OCI-LY7 (cell line): ENCODE data around the gene ZNF837. TPM values are rescaled to one million over a fixed set of nuclear protein-coding genes. Genes with fewer than 3 reads are reported as not detected.
"Not testable (repeated sequence)": the region's sequence is repeated elsewhere in the genome, so short reads cannot be mapped to it uniquely, and the experiment has no call there.

Experiments
- BruUV-seq: library from RNA; stranded (reverse); fragments of 400-500 nt; replicated peaks from 2 replicates; lab custom pipeline; 2021; lab: Mats Ljungman, UMichigan
- CTCF ChIA-PET: fragments of 300-600 bp; sonication (Branson Sonifier 250); formaldehyde crosslinking; loops from one replicate; lab custom pipeline; 2022; ENCODE audit warnings: antibody characterized with exemption; ENCODE audit not compliant: unreplicated experiment; lab: Charles Lee
- POLR2A ChIA-PET: fragments of 300-600 bp; sonication (Branson Sonifier 250); formaldehyde crosslinking; loops from one replicate; lab custom pipeline; 2022; ENCODE audit warnings: antibody characterized with exemption; lab: Charles Lee
- DNase-seq: peaks from one replicate; pipeline ENCODE4 v3.0.0-alpha.2; 2015; ENCODE audit warnings: low spot score
- H2AFZ ChIP-seq: fragments of 200-600 bp; sonication (generic), shearing (Covaris generic); 2 replicates; pipeline ENCODE4 v1.6.1; 2014; ENCODE audit warnings: mild to moderate bottlenecking, antibody characterized with exemption, low read length, moderate library complexity
- H3K27ac ChIP-seq: fragments of 200-600 bp; sonication (generic); 2 replicates; pipeline ENCODE4 v1.5.1; 2014; ENCODE audit warnings: mixed run types, low read depth, mild to moderate bottlenecking, moderate library complexity, low read length, inconsistent platforms; ENCODE audit not compliant: poor library complexity, severe bottlenecking
- H3K36me3 ChIP-seq: fragments of 200-600 bp; sonication (generic); 2 replicates; pipeline ENCODE4 v1.6.1; 2014; ENCODE audit warnings: mild to moderate bottlenecking, antibody characterized with exemption, low read length, moderate library complexity, mixed read lengths; ENCODE audit not compliant: insufficient read depth
- H3K4me1 ChIP-seq: fragments of 200-600 bp; sonication (generic); 2 replicates; pipeline ENCODE4 v1.5.1; 2014; ENCODE audit warnings: mild to moderate bottlenecking, low read length; ENCODE audit not compliant: insufficient read depth, poor library complexity, severe bottlenecking
- H3K4me2 ChIP-seq: fragments of 200-600 bp; sonication (generic); 2 replicates; pipeline ENCODE4 v1.6.1; 2014; ENCODE audit warnings: mild to moderate bottlenecking, low read length
- H3K4me3 ChIP-seq: fragments of 200-600 bp; sonication (generic); 2 replicates; pipeline ENCODE4 v1.5.1; 2014; ENCODE audit warnings: mild to moderate bottlenecking, low read depth, low read length; ENCODE audit not compliant: poor library complexity, severe bottlenecking
- H3K79me2 ChIP-seq: fragments of 200-600 bp; sonication (generic); 2 replicates; pipeline ENCODE4 v1.6.1; 2016; ENCODE audit warnings: low read depth, mild to moderate bottlenecking, low read length, moderate library complexity, mixed read lengths; ENCODE audit not compliant: insufficient read depth
- H3K9me2 ChIP-seq: fragments of 200-600 bp; sonication (generic); 2 replicates; pipeline ENCODE4 v1.6.1; 2016; ENCODE audit warnings: mild to moderate bottlenecking, low read length, mixed read lengths; ENCODE audit not compliant: insufficient read depth
- H3K9me3 ChIP-seq: fragments of 200-600 bp; sonication (generic); 2 replicates; pipeline ENCODE4 v1.6.1; 2014; ENCODE audit warnings: mild to moderate bottlenecking, mixed run types, low read length, mixed read lengths
- H4K20me1 ChIP-seq: fragments of 200-600 bp; sonication (generic); 2 replicates; pipeline ENCODE4 v1.6.1; 2014; ENCODE audit warnings: mild to moderate bottlenecking, antibody characterized with exemption, low read length, moderate library complexity, mixed read lengths; ENCODE audit not compliant: insufficient read depth
- EZH2phosphoT487 ChIP-seq: fragments of 200-600 bp; sonication (generic); IDR thresholded peaks from 2 replicates; pipeline ENCODE4 v1.6.1; 2018; ENCODE audit warnings: low read depth, borderline replicate concordance, mild to moderate bottlenecking, mixed run types, antibody characterized with exemption, low read length, moderate library complexity, mixed read lengths
- intact Hi-C: fragments of 100-400 bp; cut with micrococcal nuclease; formaldehyde crosslinking; loops from one replicate; pipeline ENCODE4 v1.10.0; 2022; ENCODE audit not compliant: unreplicated experiment
- total RNA-seq, 2 experiments: library from RNA; depleted of rRNA in 1 of 2; stranded (reverse); fragments of >200 nt in 1 of 2; shearing (Covaris generic) in 1 of 2; gene quantifications; 2 replicates each; pipeline ENCODE4 v1.2.3, GENCODE V29; 2014 to 2022
- TF ChIP-seq, protein P1 (sequence below): fragments of 200-600 bp; sonication (generic); conservative IDR thresholded peaks from 2 replicates; pipeline ENCODE4 v1.5.1; 2014; ENCODE audit warnings: mild to moderate bottlenecking, antibody characterized with exemption, low read length, moderate library complexity, mixed read lengths

Gene ZNF837
- total RNA-seq, 2 experiments from 2014 or later, result 3.0 to 5.8 TPM

DNA sequence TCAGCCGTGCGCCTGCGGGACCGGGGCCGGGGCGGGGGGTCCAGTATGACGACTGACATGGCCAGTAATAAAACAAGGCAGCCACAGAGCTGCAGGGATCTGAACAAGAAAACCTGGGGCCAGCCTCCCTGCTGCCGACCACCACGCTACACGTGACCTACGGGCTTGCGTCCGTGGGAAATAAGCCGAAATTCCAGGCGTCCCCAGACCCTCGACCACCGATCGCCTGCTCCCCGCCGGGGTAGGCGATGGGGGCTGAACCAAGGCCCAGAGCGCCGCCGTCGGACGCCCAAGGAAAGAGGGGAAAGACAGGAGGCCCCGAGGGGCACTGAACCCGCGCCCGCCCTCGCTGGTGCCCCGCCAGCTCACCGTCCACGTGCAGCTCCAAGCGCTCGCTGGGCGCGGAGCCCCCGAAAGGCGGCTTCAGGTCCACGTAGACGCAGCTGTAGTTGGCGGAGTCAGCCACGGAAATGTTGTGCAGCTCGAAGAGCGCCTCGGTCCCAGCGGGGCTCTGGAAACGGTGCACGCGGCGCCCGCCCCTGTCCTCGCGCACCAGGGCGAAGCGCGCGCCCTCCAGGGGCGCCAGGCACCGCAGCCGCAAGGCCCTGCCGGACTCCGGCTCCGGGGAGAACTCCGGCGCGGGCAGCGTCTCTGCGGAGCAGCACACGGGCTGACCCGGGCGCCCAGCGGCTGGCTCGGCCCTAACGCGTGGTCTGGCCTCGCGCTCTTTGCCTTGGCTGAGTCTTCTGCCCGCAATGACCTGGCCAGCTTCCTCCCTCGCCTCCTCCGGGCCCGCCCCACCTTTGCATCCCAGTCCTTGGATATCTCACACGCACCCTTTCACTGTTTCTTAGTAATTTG lies 30.6 kb downstream of the ZNF837 start:
- ChIA-PET POLR2A (no interaction called here), CTCF (no interaction called here)
- no TSS peak for BruUV-seq
- Histone ChIP-seq H3K9me2 (no peaks in the 10 kb centered on the region), H3K4me1 (peaks cover 18% of the 10 kb centered on the region), H3K79me2 (peaks cover 11% of the 10 kb centered on the region), H3K36me3 (peaks cover 5% of the 10 kb centered on the region; the same call in 1 of the 2 replicates), H3K4me2 (no peak overlapping the region), H3K9me3 (no peaks in the 10 kb centered on the region), H3K27ac (no peak overlapping the region), H3K4me3 (no peak overlapping the region), H2AFZ (no peak overlapping the region), H4K20me1 (peaks cover 4% of the 10 kb centered on the region; the same call in 1 of the 2 replicates)
- TF ChIP-seq, protein P1, sequence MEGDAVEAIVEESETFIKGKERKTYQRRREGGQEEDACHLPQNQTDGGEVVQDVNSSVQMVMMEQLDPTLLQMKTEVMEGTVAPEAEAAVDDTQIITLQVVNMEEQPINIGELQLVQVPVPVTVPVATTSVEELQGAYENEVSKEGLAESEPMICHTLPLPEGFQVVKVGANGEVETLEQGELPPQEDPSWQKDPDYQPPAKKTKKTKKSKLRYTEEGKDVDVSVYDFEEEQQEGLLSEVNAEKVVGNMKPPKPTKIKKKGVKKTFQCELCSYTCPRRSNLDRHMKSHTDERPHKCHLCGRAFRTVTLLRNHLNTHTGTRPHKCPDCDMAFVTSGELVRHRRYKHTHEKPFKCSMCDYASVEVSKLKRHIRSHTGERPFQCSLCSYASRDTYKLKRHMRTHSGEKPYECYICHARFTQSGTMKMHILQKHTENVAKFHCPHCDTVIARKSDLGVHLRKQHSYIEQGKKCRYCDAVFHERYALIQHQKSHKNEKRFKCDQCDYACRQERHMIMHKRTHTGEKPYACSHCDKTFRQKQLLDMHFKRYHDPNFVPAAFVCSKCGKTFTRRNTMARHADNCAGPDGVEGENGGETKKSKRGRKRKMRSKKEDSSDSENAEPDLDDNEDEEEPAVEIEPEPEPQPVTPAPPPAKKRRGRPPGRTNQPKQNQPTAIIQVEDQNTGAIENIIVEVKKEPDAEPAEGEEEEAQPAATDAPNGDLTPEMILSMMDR, result no peak
- intact Hi-C loops, result no loop called here
- DNase-seq, result no peak

DNA sequence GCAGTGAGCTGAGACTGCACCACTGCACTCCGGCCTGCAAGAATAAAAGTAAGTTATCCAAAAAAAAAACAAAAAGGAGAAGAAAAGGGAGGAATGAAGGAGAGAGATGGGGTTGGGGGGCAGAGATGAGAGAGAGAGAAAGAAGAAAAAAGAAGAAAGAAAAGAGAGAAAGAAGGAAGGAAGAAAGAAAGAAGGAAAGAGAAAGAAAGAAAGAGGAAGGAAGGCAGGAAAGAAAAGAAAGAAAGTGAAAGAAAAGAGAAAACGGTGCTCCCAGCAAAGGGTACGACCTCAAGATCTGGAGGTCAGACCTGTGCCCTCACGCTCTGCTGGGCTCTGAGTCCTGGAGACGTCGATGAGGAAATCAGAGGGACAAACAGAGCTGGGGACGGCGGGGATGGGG lies 31.2 kb downstream of the ZNF837 start:
- peaks cover 4% of the 10 kb centered on the region; the same call in 1 of the 2 replicates for H4K20me1 ChIP-seq
- peaks cover 5% of the 10 kb centered on the region; the same call in 1 of the 2 replicates for H3K36me3 ChIP-seq
- intact Hi-C loops, result loop anchor here (5.0 kb wide), 1 partner anchor 128 kb away; the partner anchor contains the start of gene ZNF446
- no peaks in the 10 kb centered on the region for H3K9me3 ChIP-seq
- ChIA-PET POLR2A (interaction anchor here (1.1 kb wide), 1 partner anchor 12 kb away, joined by 3 read pairs; no protein-coding TSS in a partner anchor), CTCF (no interaction called here)
- DNase-seq, result no peak
- no peak overlapping the region for H3K27ac ChIP-seq
- TF ChIP-seq, protein P1, result no peak
- no peak for TF ChIP-seq EZH2phosphoT487
- BruUV-seq, result no TSS peak
- no peak overlapping the region for H3K4me3 ChIP-seq
- no peaks in the 10 kb centered on the region for H3K9me2 ChIP-seq
- peak overlapping the region; percentile 100; the same call in 1 of the 2 replicates for H3K4me2 ChIP-seq
- no peak overlapping the region for H2AFZ ChIP-seq
- H3K79me2 ChIP-seq, result peaks cover 11% of the 10 kb centered on the region
- H3K4me1 ChIP-seq, result peaks cover 18% of the 10 kb centered on the region

DNA sequence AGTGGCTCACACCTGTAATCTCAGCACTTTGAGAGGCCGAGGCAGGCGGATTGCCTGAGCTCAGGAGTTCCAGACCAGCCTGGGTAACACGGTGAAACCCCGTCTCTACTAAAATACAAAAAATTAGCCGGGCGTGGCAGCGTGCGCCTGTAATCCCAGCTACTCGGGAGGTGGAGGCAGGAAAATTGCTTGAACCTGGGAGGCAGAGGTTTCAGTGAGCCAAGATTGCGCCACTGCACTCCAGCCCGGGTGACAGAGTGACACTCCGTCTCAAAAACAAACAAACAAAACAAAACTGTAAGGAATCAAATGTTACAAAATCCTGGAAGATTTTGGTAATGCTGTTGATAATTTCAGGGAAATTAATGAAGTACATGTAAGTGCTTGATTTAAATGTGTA lies 32.8 kb downstream of the ZNF837 start:
- intact Hi-C loops, result loop anchor here (5.0 kb wide), 1 partner anchor 129 kb away; the partner anchor contains the start of gene ZNF446
- H3K4me3 ChIP-seq, result peak overlapping the region; percentile 79
- H3K4me2 ChIP-seq, result peak overlapping the region; percentile 100
- peak overlapping the region; percentile 68 for H2AFZ ChIP-seq
- H3K79me2 ChIP-seq, result peaks cover 11% of the 10 kb centered on the region
- H4K20me1 ChIP-seq, H3K9me3 ChIP-seq, H3K9me2 ChIP-seq, H3K36me3 ChIP-seq, CTCF ChIA-PET, DNase-seq, BruUV-seq: not testable (repeated sequence)
- POLR2A ChIA-PET, result interaction anchor here (0.9 to 2.6 kb wide), 3 partner anchors 13 to 32 kb away, joined by 3 to 21 read pairs (median 4); partner anchors contain the start of gene ZNF497
- H3K27ac ChIP-seq, result peak overlapping the region; percentile 44
- peaks cover 18% of the 10 kb centered on the region for H3K4me1 ChIP-seq
